ENCODE measurements around the gene AURKB. TPM values are rescaled to one million over a fixed set of nuclear protein-coding genes. Genes with fewer than 3 reads are reported as not detected.

AURKB gene
- total and polyA plus RNA-seq, 2 of the 13 experiments (the other 11 are each of a cell fraction or from before 2014, with no cell fraction given), result 29.5 to 75.3 TPM

GRCh38 chr17:8222630-8223355 lies 12.4 kb upstream of the AURKB start (continued):
- TF ChIP-seq HNRNPLL (IDR thresholded peaks at IDR 0.05; ENCODE audit: low read depth, low read length, poor library complexity, severe bottlenecking) (peak; percentile 72), PRDM15 (CRISPR knock-in tag; IDR thresholded peaks at IDR 0.05) (peak; percentile 65; the same call in 1 of the 2 replicates), ETS1 (CRISPR knock-in tag; IDR thresholded peaks at IDR 0.05) (no peak), FOXP1 (IDR thresholded peaks at IDR 0.05) (no peak), FOXP1 (CRISPR knock-in tag; IDR thresholded peaks at IDR 0.05) (0 out of 2 replicates have a peak, but pooled peaks have one; percentile 5), ZNF775 (CRISPR knock-in tag; IDR thresholded peaks at IDR 0.05; ENCODE audit: borderline replicate concordance) (0 out of 2 replicates have a peak, but pooled peaks have one; percentile 42), NR2F6 (IDR thresholded peaks at IDR 0.05) (no peak), NR2F6 (CRISPR knock-in tag; IDR thresholded peaks at IDR 0.05) (peak; percentile 66; the same call in 1 of the 2 replicates), ZNF713 (CRISPR knock-in tag; IDR thresholded peaks at IDR 0.05) (peak; percentile 68; the same call in 1 of the 2 replicates), ZNF17 (CRISPR knock-in tag; IDR thresholded peaks at IDR 0.05) (no peak), SALL1 (CRISPR knock-in tag; IDR thresholded peaks at IDR 0.05) (peak; percentile 71), GATAD1 (CRISPR knock-in tag; IDR thresholded peaks at IDR 0.05) (peak; percentile 84), SRSF9 (IDR thresholded peaks at IDR 0.05; ENCODE audit: borderline replicate concordance, insufficient read depth, low read depth, low read length, poor library complexity, severe bottlenecking) (no peak), CSRNP1 (CRISPR knock-in tag; IDR thresholded peaks at IDR 0.05) (peak; percentile 92; the same call in 1 of the 2 replicates), NAIF1 (CRISPR knock-in tag; IDR thresholded peaks at IDR 0.05; ENCODE audit: borderline replicate concordance) (peak; percentile 88), ZNF451 (CRISPR knock-in tag; IDR thresholded peaks at IDR 0.05) (peak; percentile 52; the same call in 1 of the 2 replicates), ZNF205 (CRISPR knock-in tag; IDR thresholded peaks at IDR 0.05) (no peak; the same call in 1 of the 2 replicates), CENPBD1 (CRISPR knock-in tag; IDR thresholded peaks at IDR 0.05; ENCODE audit: borderline replicate concordance, low read depth) (peak; percentile 41; the same call in 1 of the 2 replicates), JUND (CRISPR knock-in tag; IDR thresholded peaks at IDR 0.05) (0 out of 2 replicates have a peak, but pooled peaks have one; percentile 38), TFE3 (CRISPR knock-in tag; IDR thresholded peaks at IDR 0.05) (no peak; the same call in 1 of the 2 replicates), IKZF4 (CRISPR knock-in tag; IDR thresholded peaks at IDR 0.05; ENCODE audit: borderline replicate concordance, low read depth, not compliant biosample characterization) (no peak)

All from HepG2 (cell line).